ENCODE measurements around the gene UBA3. TPM values are rescaled to one million over a fixed set of nuclear protein-coding genes. Genes with fewer than 3 reads are reported as not detected.

Gene UBA3
- total and polyA plus RNA-seq, 10 of the 15 experiments (the other 5 are each of a cell fraction or from before 2014, with no cell fraction given): 72.9 to 131 (median 102) TPM

DNA sequence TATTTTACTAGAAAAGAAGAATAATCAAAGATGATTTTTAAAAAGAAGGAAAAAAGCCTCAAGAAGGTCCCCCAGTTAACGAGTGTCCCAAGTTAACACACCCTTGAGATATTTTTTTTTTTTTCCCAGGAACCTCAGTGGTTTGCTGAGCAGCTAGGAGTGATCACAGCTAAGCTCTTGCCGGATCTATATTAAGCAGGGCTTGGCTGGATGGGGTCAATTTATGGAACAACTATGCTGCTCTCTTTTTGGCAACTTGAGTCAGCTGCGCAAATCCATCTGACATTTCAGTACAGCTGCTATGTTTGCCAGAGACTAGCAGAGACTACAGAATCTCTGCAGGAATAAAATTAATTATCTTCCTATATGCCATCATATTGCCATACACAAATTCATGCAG, 42.2 kb upstream of the UBA3 start, which contains the start of gene LMOD3:
Gene LMOD3 (minus strand): TSS at position 193 of the 400 bp plus-strand sequence. CDS start 209 bp downstream, outside the sequence.
- in situ Hi-C loops (cut with MboI) (loop anchor here (10.0 kb wide), 1 partner anchor 552 kb away; no protein-coding TSS in a partner anchor), intact Hi-C loops (cut with micrococcal nuclease; ENCODE audit: unreplicated experiment) (loop anchor here (5.0 to 10.0 kb wide), 2 partner anchors 305 to 822 kb away; no protein-coding TSS in a partner anchor)

More for the DNA sequence above, 42.2 kb upstream of the UBA3 start, which contains the start of gene LMOD3:
- Histone ChIP-seq H4K20me1 (ENCODE audit: control insufficient read depth, insufficient read depth) (no peaks in the 10 kb centered on the region), H3K4me2 (ENCODE audit: control insufficient read depth, insufficient read depth) (no peak within 1 kb of the TSS), H3K79me2 (ENCODE audit: control insufficient read depth, insufficient read depth, low read length) (no peaks in the 10 kb centered on the region), H3K27ac (ENCODE audit: control insufficient read depth, insufficient read depth) (no peak within 1 kb of the TSS), H3K9me3 (replicated peaks; ENCODE audit: control insufficient read depth, insufficient read depth, low read length) (no peaks in the 10 kb centered on the region), H2AFZ (ENCODE audit: control insufficient read depth, low read depth, low read length) (no peak within 1 kb of the TSS), H3K4me1 (ENCODE audit: control insufficient read depth, insufficient read depth, low read length) (no peaks in the 10 kb centered on the region), H3K9ac (ENCODE audit: control insufficient read depth, insufficient read depth, low read length) (no peak within 1 kb of the TSS), H3K36me3 (ENCODE audit: control insufficient read depth in 2 of 2, insufficient read depth in 2 of 2, low read length in 1 of 2) (no peaks in the 10 kb centered on the region), H3K27me3 (replicated peaks in 1 of 2; ENCODE audit: control insufficient read depth in 2 of 2, insufficient read depth in 2 of 2, low read length in 1 of 2) (peaks cover 0 to 3% of the 10 kb centered on the region in 2 experiments; a peak in 1 of 4 replicates), H3K4me3 (no peak within 1 kb of the TSS)
- ChIA-PET SMC1A (ENCODE audit: uncharacterized antibody, unreplicated experiment) (interaction anchor here (0.6 to 2.6 kb wide), 7 partner anchors 9 to 547 kb away, joined by 3 to 12 read pairs (median 4); no protein-coding TSS in a partner anchor), RAD21 (ENCODE audit: unreplicated experiment) (interaction anchor here (0.6 to 4.4 kb wide), 4 partner anchors 40 to 670 kb away, joined by 3 to 29 read pairs (median 6); no protein-coding TSS in a partner anchor), CTCF (interaction anchor here (0.7 to 6.8 kb wide), 7 partner anchors 9 to 183 kb away, joined by 3 to 117 read pairs (median 8); no protein-coding TSS in a partner anchor), POLR2A (no interaction called here)
- no TSS peak for BruUV-seq (replicated peaks)
- ATAC-seq: no peak
- FAIRE-seq: no peak
- 68% methylated on average over 3 of the region's 3 CpGs for WGBS (ENCODE audit: insufficient coverage, insufficient replicate concordance, low lambda C conversion rate, missing lambda C conversion rate)
- TF ChIP-seq KLF5 (IDR thresholded peaks at IDR 0.05; ENCODE audit: partially characterized antibody): no peak
- TF ChIP-seq NR2C1 (IDR thresholded peaks at IDR 0.05): no peak
- no peak for TF ChIP-seq MEF2B (IDR thresholded peaks at IDR 0.05; ENCODE audit: partially characterized antibody, poor library complexity, severe bottlenecking)
- no peak for TF ChIP-seq SUZ12 (IDR thresholded peaks at IDR 0.05; ENCODE audit: unreplicated experiment)
- TF ChIP-seq, protein P1, sequence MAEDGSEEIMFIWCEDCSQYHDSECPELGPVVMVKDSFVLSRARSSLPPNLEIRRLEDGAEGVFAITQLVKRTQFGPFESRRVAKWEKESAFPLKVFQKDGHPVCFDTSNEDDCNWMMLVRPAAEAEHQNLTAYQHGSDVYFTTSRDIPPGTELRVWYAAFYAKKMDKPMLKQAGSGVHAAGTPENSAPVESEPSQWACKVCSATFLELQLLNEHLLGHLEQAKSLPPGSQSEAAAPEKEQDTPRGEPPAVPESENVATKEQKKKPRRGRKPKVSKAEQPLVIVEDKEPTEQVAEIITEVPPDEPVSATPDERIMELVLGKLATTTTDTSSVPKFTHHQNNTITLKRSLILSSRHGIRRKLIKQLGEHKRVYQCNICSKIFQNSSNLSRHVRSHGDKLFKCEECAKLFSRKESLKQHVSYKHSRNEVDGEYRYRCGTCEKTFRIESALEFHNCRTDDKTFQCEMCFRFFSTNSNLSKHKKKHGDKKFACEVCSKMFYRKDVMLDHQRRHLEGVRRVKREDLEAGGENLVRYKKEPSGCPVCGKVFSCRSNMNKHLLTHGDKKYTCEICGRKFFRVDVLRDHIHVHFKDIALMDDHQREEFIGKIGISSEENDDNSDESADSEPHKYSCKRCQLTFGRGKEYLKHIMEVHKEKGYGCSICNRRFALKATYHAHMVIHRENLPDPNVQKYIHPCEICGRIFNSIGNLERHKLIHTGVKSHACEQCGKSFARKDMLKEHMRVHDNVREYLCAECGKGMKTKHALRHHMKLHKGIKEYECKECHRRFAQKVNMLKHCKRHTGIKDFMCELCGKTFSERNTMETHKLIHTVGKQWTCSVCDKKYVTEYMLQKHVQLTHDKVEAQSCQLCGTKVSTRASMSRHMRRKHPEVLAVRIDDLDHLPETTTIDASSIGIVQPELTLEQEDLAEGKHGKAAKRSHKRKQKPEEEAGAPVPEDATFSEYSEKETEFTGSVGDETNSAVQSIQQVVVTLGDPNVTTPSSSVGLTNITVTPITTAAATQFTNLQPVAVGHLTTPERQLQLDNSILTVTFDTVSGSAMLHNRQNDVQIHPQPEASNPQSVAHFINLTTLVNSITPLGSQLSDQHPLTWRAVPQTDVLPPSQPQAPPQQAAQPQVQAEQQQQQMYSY (CRISPR knock-in tag; IDR thresholded peaks at IDR 0.05): no peak
- TF ChIP-seq JUND (IDR thresholded peaks at IDR 0.05; ENCODE audit: low read depth, low read length): no peak
- no peak for TF ChIP-seq MYC (IDR thresholded peaks at IDR 0.05; ENCODE audit: insufficient read depth, insufficient read length, insufficient replicate concordance, low read length, severe bottlenecking)
- TF ChIP-seq PML (IDR thresholded peaks at IDR 0.05; ENCODE audit: low read length): no peak
- TF ChIP-seq, protein P2, sequence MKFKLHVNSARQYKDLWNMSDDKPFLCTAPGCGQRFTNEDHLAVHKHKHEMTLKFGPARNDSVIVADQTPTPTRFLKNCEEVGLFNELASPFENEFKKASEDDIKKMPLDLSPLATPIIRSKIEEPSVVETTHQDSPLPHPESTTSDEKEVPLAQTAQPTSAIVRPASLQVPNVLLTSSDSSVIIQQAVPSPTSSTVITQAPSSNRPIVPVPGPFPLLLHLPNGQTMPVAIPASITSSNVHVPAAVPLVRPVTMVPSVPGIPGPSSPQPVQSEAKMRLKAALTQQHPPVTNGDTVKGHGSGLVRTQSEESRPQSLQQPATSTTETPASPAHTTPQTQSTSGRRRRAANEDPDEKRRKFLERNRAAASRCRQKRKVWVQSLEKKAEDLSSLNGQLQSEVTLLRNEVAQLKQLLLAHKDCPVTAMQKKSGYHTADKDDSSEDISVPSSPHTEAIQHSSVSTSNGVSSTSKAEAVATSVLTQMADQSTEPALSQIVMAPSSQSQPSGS (IDR thresholded peaks at IDR 0.05; ENCODE audit: low read length): no peak
- TF ChIP-seq POLR2A (IDR thresholded peaks at IDR 0.05; ENCODE audit: low read depth, low read length): no peak
- TF ChIP-seq FOS (IDR thresholded peaks at IDR 0.05; ENCODE audit: borderline replicate concordance, extremely low read depth, insufficient read length): no peak
- TF ChIP-seq POU2F2 (IDR thresholded peaks at IDR 0.05; ENCODE audit: borderline replicate concordance, low read depth, low read length): no peak
- DNase-seq (ENCODE audit: low read depth, low spot score): no peak
